Keratinocyte (primary cell): ENCODE measurements around the gene MYPN.

Source experiments
- EZH2 ChIP-seq: IDR thresholded peaks from one replicate; pipeline ENCODE4 v1.6.1; 2012; ENCODE audit warnings: inconsistent platforms, mild to moderate bottlenecking, low read length, moderate library complexity
- TF ChIP-seq, protein P1 (sequence below), 3 experiments: IDR thresholded peaks in 1 of 3; conservative IDR thresholded peaks in 1 of 3; optimal IDR thresholded peaks in 1 of 3; 2 replicates in 2 of 3; 3 replicates in 1 of 3; pipeline versions ENCODE3 to v1.5.1; 2011; ENCODE audit warnings: low read length in 3 of 3, mild to moderate bottlenecking in 3 of 3, moderate library complexity in 2 of 3, control low read depth in 1 of 3, inconsistent platforms in 1 of 3; ENCODE audit not compliant: insufficient read depth in 2 of 3; ENCODE audit errors: extremely low read depth in 1 of 3

GRCh38 chr10:68218786-68219185 is 109.5 kb downstream of the MYPN start:
- no peak for TF ChIP-seq EZH2
- TF ChIP-seq, protein P1, sequence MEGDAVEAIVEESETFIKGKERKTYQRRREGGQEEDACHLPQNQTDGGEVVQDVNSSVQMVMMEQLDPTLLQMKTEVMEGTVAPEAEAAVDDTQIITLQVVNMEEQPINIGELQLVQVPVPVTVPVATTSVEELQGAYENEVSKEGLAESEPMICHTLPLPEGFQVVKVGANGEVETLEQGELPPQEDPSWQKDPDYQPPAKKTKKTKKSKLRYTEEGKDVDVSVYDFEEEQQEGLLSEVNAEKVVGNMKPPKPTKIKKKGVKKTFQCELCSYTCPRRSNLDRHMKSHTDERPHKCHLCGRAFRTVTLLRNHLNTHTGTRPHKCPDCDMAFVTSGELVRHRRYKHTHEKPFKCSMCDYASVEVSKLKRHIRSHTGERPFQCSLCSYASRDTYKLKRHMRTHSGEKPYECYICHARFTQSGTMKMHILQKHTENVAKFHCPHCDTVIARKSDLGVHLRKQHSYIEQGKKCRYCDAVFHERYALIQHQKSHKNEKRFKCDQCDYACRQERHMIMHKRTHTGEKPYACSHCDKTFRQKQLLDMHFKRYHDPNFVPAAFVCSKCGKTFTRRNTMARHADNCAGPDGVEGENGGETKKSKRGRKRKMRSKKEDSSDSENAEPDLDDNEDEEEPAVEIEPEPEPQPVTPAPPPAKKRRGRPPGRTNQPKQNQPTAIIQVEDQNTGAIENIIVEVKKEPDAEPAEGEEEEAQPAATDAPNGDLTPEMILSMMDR (optimal IDR thresholded peaks at IDR 0.05 in 1 of 3, IDR thresholded peaks at IDR 0.05 in 1 of 3, conservative IDR thresholded peaks at IDR 0.05 in 1 of 3; ENCODE audit: extremely low read depth in 1 of 3, insufficient read depth in 2 of 3, low read length in 3 of 3), result no peak
